Dermis microvascular lymphatic vessel endothelial cell (primary cell): Measurements from ENCODE around the gene RAD51D. TPM values are rescaled to one million over a fixed set of nuclear protein-coding genes. Genes with fewer than 3 reads are reported as not detected.
"Not testable (repeated sequence)": the region's sequence is repeated elsewhere in the genome, so short reads cannot be mapped to it uniquely, and the experiment has no call there.

ENCODE experiments used
- DNase-seq, 2 donors: peaks; one replicate each; pipeline versions ENCODE4 v3.0.0 to v3.0.0-alpha.2; 2010; ENCODE audit warnings: low read depth in 2 of 2
- total RNA-seq: library from RNA; depleted of rRNA; stranded (reverse); fragments of >200 nt; gene quantifications from 2 replicates; pipeline ENCODE4 v1.2.1, GENCODE V29; 2014

Gene RAD51D
- total RNA-seq, 1 donor from 2014 or later = 7.7 TPM

DNA sequence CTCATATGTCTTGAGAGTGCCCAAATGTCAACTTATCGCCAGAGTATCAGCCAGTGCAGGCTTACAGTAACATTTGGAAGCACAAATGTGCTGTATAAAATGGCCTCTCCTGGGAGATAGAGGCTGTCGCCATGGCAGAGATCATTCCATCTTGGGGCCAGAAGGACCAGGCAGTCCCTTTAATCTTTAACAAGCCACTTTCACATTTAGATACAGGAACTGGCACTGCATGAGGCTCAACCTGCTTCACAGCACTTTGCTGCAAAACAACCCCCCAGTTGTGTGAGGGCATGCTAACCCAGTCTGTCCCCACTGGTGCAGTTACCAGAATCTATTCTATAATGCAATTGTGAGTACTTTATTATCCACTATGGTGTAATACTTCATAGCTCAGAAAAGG, 51.4 kb downstream of the RAD51D start:
- no peak for DNase-seq

GRCh38 chr17:35065880-35066279, 53.8 kb downstream of the RAD51D start:
- DNase-seq = no peak

GRCh38 chr17:35064516-35065215, 55.0 kb downstream of the RAD51D start:
- DNase-seq = no peak

DNA sequence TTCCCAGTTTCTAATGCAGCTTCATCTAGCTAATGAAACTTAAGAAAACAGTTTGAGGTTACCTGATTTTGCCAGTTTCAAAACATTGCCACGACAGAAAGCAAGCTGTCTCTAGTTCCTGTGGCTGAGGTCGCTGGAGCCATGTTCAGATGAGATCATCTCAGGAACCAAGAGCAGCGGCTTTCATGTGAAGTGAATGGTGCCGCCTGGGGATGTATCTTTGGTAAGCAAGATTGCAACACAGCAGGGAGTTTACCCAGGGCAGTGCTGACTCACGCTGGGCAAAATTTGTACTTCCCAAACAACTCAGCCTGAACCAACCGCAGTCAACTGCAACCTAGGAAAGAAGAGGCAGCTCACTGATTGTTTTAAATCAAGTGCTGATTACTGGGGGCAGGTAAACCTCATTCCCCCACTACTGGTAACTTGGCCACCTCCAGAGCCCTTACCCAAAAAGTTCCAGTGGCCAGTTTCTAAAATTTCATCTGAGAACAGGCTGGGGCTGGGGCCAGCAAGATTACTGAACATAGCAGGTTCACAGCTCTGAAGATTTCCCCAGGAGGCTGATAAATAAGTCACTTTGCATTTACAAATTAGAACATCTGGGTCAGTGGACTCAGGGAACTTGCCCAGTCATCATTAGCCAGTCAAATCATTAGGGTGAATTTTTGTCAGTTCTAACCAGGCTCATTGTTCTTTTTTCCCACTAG, 56.0 kb downstream of the RAD51D start, which contains the start of gene RFFL:
Gene RFFL, minus strand, starts transcription at position 194 of the 710 bp plus-strand sequence. CDS start 37,154 bp downstream, outside the sequence.
- peak; percentile 93 to 97 for DNase-seq

DNA sequence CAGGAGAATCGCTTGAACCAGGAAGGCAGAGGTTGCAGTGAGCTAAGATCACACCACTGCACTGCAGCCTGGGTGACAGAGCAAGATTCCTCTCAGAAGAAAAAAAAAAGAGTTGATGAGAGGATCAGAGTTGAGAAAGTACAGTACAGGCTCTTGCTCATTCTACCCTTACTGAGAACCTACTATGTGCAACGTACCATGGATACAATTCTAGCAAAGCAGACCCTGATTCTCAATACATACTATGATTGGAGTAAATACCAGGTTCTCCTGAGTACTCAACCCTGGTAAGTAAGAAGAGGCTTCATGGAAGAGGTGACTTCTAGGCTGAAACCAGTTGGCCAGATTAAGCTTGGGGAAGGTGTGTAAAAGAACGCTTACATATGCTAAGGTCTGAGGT, 57.4 kb downstream of the RAD51D start:
- no peak for DNase-seq

- no peak for DNase-seq
These were observed 62.2 kb downstream of the RAD51D start for GRCh38 chr17:35057332-35057915.

DNA sequence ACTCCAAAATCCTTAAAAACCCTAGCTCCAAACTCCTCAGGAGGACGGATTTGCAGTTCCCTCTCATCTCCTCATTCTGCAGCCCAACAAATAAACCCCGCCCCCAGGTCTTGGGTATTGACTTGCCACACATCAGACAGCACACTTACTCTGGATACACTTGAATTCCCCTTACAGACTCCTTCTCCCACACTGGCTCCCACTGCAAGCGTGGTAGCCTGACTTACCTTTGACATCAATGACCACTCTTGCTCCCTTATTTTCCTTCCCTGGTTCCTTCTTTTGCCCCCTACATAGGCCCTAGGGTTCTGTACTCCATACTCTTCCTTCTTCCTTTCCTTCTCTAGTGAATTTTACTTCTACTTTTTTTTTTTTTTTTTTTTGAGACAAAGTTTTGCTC, 63.6 kb downstream of the RAD51D start:
- DNase-seq = no peak

GRCh38 chr17:35053204-35053603, 66.5 kb downstream of the RAD51D start:
- DNase-seq = no peak

DNA sequence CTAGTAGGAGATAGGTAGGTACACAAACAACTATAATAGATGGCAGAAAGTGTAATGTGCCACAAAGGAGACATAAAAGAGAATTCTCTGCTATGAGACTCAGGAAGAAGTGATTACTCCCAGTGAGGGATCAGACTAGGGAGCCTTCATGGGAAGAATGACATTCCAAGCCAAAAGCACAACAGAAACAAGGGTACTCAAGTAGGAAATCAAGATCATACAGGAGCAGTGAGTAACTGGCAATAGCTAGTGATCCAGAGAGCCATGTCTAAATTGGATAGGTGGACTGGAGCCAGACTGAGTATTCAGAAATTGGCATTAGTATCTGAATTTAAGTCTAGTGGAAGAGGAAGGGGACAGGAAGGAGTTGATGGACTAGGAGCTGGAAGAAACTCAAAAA, 66.9 kb downstream of the RAD51D start:
- DNase-seq = no peak

DNA sequence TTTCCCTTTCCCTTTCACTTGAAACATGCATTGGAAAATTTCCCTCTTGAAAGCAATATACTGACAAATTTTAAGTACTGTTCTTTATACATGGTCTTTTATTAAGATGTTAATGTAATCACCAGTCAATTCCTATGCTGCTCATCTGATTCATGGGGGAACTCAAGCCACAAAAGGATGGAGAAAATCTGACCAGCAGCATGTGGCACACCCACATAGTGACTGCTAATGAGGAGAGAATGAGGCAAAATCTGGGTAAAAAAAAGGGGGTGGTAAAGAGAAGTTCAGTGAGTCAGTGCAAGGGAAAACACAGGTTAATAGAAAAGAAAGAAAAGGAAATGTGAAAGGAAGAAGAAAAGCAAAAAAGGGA, 67.4 kb downstream of the RAD51D start:
- DNase-seq = no peak

GRCh38 chr17:35051579-35052240, 68.0 kb downstream of the RAD51D start:
- peak in 1 of 2 donors; percentile 75 for DNase-seq

- DNase-seq = peak; percentile 20 to 72
These were observed 68.5 kb downstream of the RAD51D start for GRCh38 chr17:35051183-35051578.

GRCh38 chr17:35050170-35050569, 69.5 kb downstream of the RAD51D start:
- no peak for DNase-seq

GRCh38 chr17:35048685-35049379, 70.8 kb downstream of the RAD51D start:
- no peak for DNase-seq

- DNase-seq = peak; percentile 63 to 91
These were observed 72.8 kb downstream of the RAD51D start for GRCh38 chr17:35046740-35047283.

DNA sequence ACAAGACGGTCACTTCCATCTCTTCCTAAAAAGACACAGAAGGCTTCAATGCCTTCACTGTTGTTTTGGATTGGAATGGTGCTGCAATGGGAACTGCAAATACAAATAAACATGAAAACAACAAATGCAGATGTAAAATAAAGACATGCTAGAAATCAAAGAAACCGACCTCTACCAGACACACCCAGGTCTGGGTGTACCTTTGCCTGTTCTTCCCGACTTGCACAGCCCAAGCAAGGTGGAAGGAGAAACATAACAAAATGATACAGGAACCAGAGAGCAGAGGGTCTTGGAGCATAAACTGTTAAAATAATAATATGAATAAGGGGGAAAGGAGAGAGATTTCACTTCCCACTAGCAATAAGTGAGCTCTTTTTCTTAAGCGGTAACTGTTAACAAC, 73.4 kb downstream of the RAD51D start:
- no peak for DNase-seq

DNA sequence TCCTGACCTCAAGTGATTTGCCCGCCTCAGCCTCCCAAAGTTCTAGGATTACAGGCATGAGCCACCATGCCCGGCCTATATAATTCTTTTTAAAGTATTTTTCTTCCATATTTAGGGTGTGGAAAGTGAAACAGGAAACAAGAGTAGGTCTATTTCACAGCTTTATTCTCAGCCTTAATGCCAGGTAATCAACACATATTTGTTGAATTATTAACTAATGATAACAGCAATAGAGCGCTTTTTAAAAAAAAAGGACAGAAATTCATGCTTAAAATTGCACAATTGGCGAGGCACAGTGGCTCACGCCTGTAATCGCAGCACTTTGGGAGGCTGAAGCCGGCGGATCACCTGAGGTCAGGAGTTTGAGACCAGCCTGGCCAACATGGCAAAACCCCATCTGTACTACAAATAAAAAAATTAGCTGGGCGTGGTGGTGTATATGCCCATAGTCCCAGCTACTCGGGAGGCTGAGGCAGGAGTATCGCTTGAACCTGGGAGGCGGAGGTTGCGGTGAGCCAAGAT, 74.1 kb downstream of the RAD51D start:
- DNase-seq = not testable (repeated sequence)

GRCh38 chr17:35044181-35044580, 75.5 kb downstream of the RAD51D start:
- DNase-seq = no peak
